ENCODE measurements around the gene WWOX. TPM values are rescaled to one million over a fixed set of nuclear protein-coding genes. Genes with fewer than 3 reads are reported as not detected.

WWOX gene
- total RNA-seq, 1 experiment from 2014 or later, result 28.3 TPM

- POLR2A ChIA-PET (ENCODE audit: unreplicated experiment), result no interaction called here
- TF ChIP-seq EZH2 (IDR thresholded peaks at IDR 0.05; ENCODE audit: low read length, unreplicated experiment) (no peak), EZH2phosphoT487 (IDR thresholded peaks at IDR 0.05; ENCODE audit: borderline replicate concordance, low read length) (no peak)
- TF ChIP-seq, protein P1, sequence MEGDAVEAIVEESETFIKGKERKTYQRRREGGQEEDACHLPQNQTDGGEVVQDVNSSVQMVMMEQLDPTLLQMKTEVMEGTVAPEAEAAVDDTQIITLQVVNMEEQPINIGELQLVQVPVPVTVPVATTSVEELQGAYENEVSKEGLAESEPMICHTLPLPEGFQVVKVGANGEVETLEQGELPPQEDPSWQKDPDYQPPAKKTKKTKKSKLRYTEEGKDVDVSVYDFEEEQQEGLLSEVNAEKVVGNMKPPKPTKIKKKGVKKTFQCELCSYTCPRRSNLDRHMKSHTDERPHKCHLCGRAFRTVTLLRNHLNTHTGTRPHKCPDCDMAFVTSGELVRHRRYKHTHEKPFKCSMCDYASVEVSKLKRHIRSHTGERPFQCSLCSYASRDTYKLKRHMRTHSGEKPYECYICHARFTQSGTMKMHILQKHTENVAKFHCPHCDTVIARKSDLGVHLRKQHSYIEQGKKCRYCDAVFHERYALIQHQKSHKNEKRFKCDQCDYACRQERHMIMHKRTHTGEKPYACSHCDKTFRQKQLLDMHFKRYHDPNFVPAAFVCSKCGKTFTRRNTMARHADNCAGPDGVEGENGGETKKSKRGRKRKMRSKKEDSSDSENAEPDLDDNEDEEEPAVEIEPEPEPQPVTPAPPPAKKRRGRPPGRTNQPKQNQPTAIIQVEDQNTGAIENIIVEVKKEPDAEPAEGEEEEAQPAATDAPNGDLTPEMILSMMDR (conservative IDR thresholded peaks at IDR 0.05; ENCODE audit: low read depth, low read length), result no peak
Measured at GRCh38 chr16:79069633-79070032, 970.2 kb downstream of the WWOX start.

DNA sequence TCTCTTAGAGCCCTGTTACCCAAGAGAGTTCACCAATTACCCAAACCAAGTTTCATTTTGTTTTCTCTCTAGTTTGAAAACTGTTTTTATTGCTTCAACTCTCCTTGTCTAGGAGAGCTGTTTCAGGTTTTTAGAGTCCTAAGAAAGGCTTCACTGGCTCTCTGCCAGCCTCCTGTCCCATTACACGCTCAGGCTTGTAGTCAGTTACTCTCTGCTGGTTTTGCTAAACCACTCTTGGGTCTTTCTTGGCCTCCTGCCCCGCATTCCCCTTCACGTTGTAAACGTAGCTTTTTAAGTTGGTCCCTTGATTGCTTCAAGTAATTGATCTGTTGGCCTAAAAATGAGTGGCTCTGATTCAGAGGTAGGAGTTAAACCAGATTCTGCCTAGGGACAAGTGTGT, 972.0 kb downstream of the WWOX start:
- TF ChIP-seq, protein P1 (conservative IDR thresholded peaks at IDR 0.05; ENCODE audit: low read depth, low read length), result no peak
- TF ChIP-seq EZH2 (IDR thresholded peaks at IDR 0.05; ENCODE audit: low read length, unreplicated experiment) (no peak), EZH2phosphoT487 (IDR thresholded peaks at IDR 0.05; ENCODE audit: borderline replicate concordance, low read length) (no peak)
- ChIA-PET CTCF (no interaction called here), POLR2A (ENCODE audit: unreplicated experiment) (no interaction called here)
- Histone ChIP-seq H3K4me2 (ENCODE audit: low read length) (no peak overlapping the region), H3K4me1 (ENCODE audit: insufficient read depth, low read length) (no peaks in the 10 kb centered on the region), H3K79me2 (ENCODE audit: low read length) (no peaks in the 10 kb centered on the region), H2AFZ (ENCODE audit: low read length) (no peak overlapping the region), H3F3A (ENCODE audit: low read length, unreplicated experiment) (no peaks in the 10 kb centered on the region), H3K36me3 (ENCODE audit: low read depth, low read length) (no peaks in the 10 kb centered on the region), H4K20me1 (ENCODE audit: low read length) (no peaks in the 10 kb centered on the region), H3K27me3 (ENCODE audit: low read length) (no peaks in the 10 kb centered on the region), H3K4me3 (ENCODE audit: low read length) (no peak overlapping the region), H3K27ac (ENCODE audit: low read length) (no peak overlapping the region), H3K9me2 (replicated peaks; ENCODE audit: low read length) (no peaks in the 10 kb centered on the region), H3K9me3 (ENCODE audit: low read length) (no peaks in the 10 kb centered on the region), H3K9ac (ENCODE audit: low read length) (no peak overlapping the region)
- ATAC-seq (no peak), DNase-seq (no peak)
- BruUV-seq (replicated peaks), result no TSS peak
- intact Hi-C loops (cut with micrococcal nuclease), result no loop called here

More at GRCh38 chr16:79069633-79070032, 970.2 kb downstream of the WWOX start:
- H4K20me1 ChIP-seq (ENCODE audit: low read length), result no peaks in the 10 kb centered on the region
- no peak overlapping the region for H3K9ac ChIP-seq (ENCODE audit: low read length)
- no peaks in the 10 kb centered on the region for H3K27me3 ChIP-seq (ENCODE audit: low read length)
- H2AFZ ChIP-seq (ENCODE audit: low read length), result no peak overlapping the region
- no peak overlapping the region for H3K4me3 ChIP-seq (ENCODE audit: low read length)
- no peak overlapping the region for H3K4me2 ChIP-seq (ENCODE audit: low read length)
- BruUV-seq (replicated peaks), result no TSS peak
- no peak for DNase-seq
- no peak for ATAC-seq
- H3K4me1 ChIP-seq (ENCODE audit: insufficient read depth, low read length), result no peaks in the 10 kb centered on the region
- H3K9me3 ChIP-seq (ENCODE audit: low read length), result no peaks in the 10 kb centered on the region
- CTCF ChIA-PET, result no interaction called here
- H3F3A ChIP-seq (ENCODE audit: low read length, unreplicated experiment), result no peaks in the 10 kb centered on the region
- H3K36me3 ChIP-seq (ENCODE audit: low read depth, low read length), result no peaks in the 10 kb centered on the region
- no peaks in the 10 kb centered on the region for H3K9me2 ChIP-seq (replicated peaks; ENCODE audit: low read length)
- H3K27ac ChIP-seq (ENCODE audit: low read length), result no peak overlapping the region
- intact Hi-C loops (cut with micrococcal nuclease), result no loop called here
- no peaks in the 10 kb centered on the region for H3K79me2 ChIP-seq (ENCODE audit: low read length)

GRCh38 chr16:79072517-79072916, 973.1 kb downstream of the WWOX start:
- Histone ChIP-seq H3K9ac (ENCODE audit: low read length) (no peak overlapping the region), H3K4me1 (ENCODE audit: insufficient read depth, low read length) (no peaks in the 10 kb centered on the region), H3F3A (ENCODE audit: low read length, unreplicated experiment) (no peaks in the 10 kb centered on the region), H3K36me3 (ENCODE audit: low read depth, low read length) (no peaks in the 10 kb centered on the region), H3K4me3 (ENCODE audit: low read length) (no peak overlapping the region), H3K79me2 (ENCODE audit: low read length) (no peaks in the 10 kb centered on the region), H3K27ac (ENCODE audit: low read length) (no peak overlapping the region), H4K20me1 (ENCODE audit: low read length) (no peaks in the 10 kb centered on the region), H3K27me3 (ENCODE audit: low read length) (no peaks in the 10 kb centered on the region), H2AFZ (ENCODE audit: low read length) (no peak overlapping the region), H3K9me3 (ENCODE audit: low read length) (no peaks in the 10 kb centered on the region), H3K4me2 (ENCODE audit: low read length) (no peak overlapping the region), H3K9me2 (replicated peaks; ENCODE audit: low read length) (no peaks in the 10 kb centered on the region)
- TF ChIP-seq EZH2phosphoT487 (IDR thresholded peaks at IDR 0.05; ENCODE audit: borderline replicate concordance, low read length) (no peak), EZH2 (IDR thresholded peaks at IDR 0.05; ENCODE audit: low read length, unreplicated experiment) (no peak)
- TF ChIP-seq, protein P1 (conservative IDR thresholded peaks at IDR 0.05; ENCODE audit: low read depth, low read length), result no peak
- ChIA-PET POLR2A (ENCODE audit: unreplicated experiment) (no interaction called here), CTCF (no interaction called here)
- BruUV-seq (replicated peaks), result no TSS peak
- DNase-seq (no peak), ATAC-seq (no peak)
- intact Hi-C loops (cut with micrococcal nuclease), result no loop called here
